GM18519 (cell line): ENCODE results near the gene ADGRL3.
"Not testable (repeated sequence)": the region's sequence is repeated elsewhere in the genome, so short reads cannot be mapped to it uniquely, and the experiment has no call there.

ENCODE experiments used
- ATAC-seq: cut with Tn5 transposase; IDR thresholded peaks from one replicate; pipeline ENCODE4 v1.9.1; 2021; ENCODE audit warnings: mild to moderate bottlenecking, moderate library complexity; ENCODE audit not compliant: unreplicated experiment, low FRiP score

The ADGRL3 gene

DNA sequence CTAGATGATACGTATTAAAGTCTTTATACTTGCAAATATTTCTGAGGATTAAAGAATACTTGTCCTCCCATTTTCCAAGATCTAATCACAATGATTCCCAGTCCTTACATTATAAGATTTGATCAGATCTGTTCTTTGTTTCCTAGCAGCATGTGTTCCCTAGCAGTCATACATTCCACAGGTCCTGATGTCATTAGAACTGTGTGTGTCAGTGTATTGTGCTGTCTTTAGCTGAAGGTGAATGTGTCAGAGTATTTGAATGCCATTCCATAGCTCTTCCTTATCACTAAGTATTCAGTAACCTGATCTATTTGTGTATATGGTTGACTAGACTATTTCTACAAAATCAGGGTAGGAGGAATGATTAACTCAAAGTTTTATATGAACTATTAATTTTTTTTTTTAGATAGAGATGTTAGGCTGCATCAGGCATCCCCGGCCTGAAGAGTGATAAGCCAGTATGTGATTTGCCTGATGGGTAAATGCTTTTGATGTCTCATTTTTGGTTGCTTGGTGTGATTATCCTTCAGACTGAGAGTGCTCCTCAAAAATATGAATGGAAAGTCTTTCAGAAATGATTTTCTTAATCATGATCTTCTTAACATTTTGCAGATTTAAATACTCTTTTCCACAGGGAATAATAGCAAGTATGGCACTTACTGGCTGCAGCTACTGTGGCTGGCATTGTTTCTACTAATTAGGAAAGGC is 4.4 kb downstream of the ADGRL3 start:
- ATAC-seq = no peak

GRCh38 chr4:61205066-61205465 is 4.9 kb downstream of the ADGRL3 start:
- no peak for ATAC-seq

- ATAC-seq = not testable (repeated sequence)
Measured at GRCh38 chr4:61207156-61207555, 7.0 kb downstream of the ADGRL3 start.

- ATAC-seq = no peak
Measured at GRCh38 chr4:61210186-61210939, 10.2 kb downstream of the ADGRL3 start.

DNA sequence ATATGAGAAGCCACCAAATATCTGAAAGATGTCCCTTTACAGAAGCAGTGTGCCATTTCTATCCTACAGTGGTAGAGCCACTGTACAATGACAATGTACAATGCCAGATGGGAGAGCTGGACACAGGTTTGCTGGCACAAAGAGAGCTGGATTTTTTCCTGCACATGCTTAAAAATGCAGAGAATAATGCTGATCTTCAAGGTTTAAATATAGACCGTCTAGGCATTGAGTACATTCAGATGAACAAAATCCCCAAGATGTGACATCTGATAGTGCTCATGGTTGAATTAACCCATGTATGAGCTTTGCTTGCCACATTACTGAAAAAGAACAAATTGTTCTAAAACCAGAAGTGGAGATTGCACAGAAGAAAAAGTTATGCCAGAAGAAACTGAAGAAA is 11.7 kb downstream of the ADGRL3 start:
- no peak for ATAC-seq

DNA sequence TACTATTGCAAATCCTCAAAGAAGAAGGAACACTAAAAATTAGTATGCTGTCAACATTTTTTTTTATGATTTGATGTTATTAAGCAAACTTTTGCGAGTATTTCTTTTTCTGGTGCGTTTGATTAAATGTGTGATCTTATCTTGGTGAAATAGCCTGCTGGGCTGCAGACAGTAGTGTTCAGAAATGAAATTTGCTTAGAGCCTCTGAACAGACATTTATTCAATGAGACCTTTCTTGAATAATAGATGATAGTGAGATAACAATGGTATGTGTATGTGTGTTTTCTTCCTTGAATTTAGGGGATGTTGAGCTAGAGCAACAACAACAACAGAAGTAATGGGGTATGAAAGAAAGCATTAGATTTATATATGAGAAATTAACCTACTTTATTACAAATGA is 12.7 kb downstream of the ADGRL3 start:
- ATAC-seq = no peak

DNA sequence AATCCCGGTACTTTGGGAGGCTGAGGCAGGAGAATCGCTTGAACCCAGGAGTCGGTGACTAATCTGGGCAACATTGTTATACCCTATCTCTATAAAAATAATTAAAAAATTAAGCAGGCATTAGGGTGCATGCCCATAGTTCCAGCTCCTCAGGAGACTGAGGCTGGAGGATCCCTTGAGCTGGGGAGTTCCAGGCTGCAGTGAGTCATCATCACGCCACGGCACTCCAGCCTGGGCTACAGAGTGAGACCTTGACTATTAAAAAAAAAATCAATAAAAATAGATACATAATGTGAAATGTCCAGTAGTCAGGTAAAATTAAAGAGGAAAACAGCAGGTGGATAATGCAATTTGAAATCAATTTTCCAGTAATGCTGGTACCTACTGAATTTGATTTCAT is 14.6 kb downstream of the ADGRL3 start:
- no peak for ATAC-seq

- no peak for ATAC-seq
Measured at GRCh38 chr4:61217222-61217621, 17.1 kb downstream of the ADGRL3 start.

DNA sequence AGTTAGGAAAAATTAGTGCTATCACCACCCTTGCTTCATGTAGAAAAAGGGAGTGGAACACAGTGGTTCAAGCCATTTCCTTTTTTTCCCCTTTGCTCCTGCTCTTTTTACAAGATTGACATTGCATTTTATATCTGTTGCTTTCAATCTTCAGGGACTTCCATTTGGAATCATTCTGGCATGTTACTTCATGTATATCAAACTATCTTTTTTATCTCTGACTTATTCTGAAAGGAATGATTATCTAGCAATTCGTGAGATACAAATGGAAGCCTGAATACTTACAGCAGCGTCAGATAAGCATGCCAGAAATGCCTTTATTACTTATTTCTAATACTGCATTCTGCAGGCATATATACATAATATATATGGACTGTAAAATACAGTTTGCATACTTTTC is 20.4 kb downstream of the ADGRL3 start:
- no peak for ATAC-seq

GRCh38 chr4:61223385-61223784 is 23.3 kb downstream of the ADGRL3 start:
- ATAC-seq = no peak

GRCh38 chr4:61224573-61224972 is 24.4 kb downstream of the ADGRL3 start:
- ATAC-seq = no peak

DNA sequence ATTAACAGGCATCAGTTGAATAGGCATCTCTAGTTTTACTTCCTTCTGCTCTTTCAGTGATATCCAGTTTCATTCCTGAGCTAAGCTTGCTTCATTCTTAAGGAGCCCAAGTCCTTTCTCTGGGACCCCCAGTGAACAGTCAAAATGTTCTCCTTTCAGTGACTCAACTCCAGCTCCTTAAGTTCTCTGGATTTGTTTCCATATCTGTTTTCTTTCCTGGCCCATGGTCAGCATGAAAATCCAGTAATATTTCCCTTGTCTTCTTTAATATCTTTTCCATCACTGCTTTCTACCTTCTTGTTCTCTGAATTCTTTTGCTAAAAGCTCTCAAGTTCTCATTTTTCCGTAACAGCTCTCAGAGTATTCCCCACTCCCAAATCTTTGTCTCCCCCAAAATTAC is 25.5 kb downstream of the ADGRL3 start:
- no peak for ATAC-seq

DNA sequence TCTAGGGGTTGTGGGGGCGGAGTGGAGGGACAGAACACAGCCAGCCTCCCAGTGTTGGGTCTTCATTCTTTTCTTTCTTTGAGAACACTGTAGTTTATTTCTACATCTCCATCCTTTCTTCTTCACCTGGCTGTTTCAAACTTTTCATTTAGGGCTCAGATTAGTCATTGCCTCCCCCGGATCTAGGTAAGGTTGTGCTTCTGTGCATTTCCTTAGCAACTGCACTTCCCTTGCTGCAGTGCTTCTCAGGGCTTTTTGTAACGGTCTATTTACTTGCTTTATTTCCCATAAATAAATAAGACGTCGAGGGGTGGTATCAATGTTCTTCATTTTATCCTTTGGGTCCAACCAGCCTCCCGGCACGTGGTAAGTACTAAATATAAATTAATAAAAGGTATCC is 31.3 kb downstream of the ADGRL3 start:
- no peak for ATAC-seq

DNA sequence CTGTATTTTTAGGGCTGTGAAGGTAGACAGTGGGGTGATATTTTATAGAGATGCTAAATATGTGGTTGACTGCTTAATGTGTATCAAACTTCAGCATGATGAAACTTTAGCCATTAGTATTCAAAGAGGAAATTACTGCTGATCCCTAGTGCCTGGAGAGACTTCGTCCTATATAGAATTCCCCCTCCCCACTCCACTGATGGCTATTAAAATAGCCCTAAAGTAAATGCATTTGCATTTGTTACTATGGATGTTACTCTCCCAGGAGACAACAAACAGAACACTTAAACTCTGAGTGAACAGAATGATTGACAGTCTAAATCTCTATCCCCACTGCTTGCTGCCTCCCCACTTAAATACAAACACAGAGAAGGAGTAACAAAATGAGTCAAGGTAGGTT is 39.1 kb downstream of the ADGRL3 start:
- no peak for ATAC-seq

- ATAC-seq = no peak
Measured at GRCh38 chr4:61243962-61244361, 43.8 kb downstream of the ADGRL3 start.

DNA sequence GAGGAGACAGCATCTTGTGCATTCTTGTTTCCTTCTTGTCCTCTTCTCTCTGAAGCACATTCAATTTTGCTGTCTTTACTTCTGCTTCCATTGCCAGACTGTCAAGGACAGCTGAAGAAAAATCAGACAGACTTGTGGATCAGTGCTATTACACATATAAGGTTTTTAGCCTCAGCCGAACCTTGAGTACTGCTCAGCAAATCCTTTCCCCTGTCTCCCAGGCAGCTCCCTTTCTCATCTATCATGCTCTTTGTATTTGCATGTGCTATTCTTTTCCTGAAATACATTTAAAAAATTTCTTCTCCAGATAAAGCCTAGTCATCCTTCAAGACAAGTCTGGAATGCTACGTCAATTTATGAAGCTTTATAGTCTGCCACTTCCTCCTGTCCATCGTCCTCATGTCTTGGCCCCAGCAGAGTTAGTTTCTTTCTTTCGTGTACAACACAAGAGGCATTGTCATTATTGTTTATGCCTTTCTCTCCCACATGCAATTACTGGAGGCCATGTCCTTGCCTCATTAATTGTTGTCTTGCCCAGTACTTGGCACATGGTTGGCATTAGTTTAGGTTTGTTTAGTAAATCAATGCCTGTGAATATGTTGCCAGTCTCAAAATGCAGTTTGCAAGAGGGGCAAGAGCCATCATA is 45.1 kb downstream of the ADGRL3 start:
- no peak for ATAC-seq

GRCh38 chr4:61246034-61246433 is 45.9 kb downstream of the ADGRL3 start:
- ATAC-seq = no peak

DNA sequence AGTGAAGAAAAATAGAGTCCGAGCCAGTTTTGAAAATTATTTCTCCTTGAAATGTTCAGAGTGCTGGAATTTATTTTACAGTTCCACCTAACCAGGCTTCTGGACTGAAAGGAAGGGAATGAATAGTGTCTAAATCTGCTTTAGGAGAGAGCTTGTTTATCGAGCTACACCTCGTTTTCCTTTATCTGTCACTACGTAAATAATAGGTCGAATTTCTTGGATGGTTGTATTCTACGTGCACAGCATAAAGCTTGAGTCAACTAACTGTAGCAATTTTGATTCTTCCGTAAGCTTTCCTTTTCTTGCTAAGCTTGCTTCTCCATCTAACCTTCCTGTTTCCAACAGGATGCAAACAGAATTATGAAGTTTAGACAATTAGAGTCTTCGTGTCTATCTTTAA is 48.6 kb downstream of the ADGRL3 start:
- ATAC-seq = no peak

- no peak for ATAC-seq
Measured at GRCh38 chr4:61251129-61251528, 51.0 kb downstream of the ADGRL3 start.

DNA sequence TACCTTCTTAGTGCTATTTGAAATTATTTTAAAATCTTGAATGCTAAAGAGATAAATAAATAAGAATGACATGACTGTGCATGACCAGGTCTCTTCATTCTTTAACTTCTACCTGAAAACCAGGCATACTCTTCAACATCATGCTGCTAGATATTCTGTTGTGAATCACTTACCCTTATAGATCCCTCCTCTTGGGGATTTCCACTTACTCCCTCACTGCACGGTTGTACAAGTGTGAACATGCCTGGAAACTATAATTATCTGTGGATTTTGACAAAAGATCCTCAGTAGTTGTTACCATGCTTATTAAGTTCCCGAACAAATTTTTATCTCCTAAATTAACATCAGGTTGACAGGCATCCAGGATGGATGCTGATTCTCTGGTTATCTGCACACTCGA is 54.3 kb downstream of the ADGRL3 start:
- no peak for ATAC-seq

DNA sequence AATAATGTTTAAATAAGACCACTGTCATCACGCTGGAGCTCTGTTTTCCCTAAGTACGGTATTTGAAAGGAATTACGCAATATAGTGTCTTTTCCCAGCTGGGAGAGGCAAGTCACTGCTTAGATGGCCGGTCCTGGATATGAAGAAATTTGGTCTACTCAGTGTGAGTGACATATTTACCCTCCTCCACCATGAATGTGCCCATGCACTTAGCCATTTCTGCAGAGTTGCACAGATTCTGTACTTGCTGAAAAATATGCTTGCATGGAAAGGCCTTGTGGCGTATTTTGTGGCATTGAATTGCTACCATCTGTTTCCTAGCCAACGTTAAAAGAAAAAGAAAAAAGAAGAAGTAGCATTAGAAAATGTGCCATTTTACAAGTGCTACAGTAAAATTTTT is 73.1 kb downstream of the ADGRL3 start:
- ATAC-seq = no peak

DNA sequence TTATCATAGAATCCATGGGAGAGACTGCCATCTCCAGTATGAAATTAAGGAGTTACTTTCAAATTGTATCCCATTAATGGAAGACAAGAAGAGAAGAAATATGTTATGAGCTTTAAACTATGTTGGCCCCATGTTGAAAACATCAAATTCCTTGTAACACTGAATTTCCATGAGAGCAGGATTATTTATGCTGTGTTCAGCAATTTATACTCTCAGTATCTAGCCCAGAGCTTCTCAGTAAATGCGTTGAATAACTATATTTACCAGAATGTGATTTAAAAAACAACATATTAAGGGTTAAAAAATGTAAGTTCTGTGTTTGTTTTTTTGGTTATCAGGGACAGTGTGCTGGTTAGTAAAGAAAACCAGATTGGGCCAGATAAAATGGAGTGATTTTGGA is 74.2 kb downstream of the ADGRL3 start:
- no peak for ATAC-seq
